Stimulated activated naive CD8-positive, alpha-beta T cell treated with anti-CD3 and anti-CD28 coated beads, Interleukin-15, Interleukin-2, amounts not matched to agents 100 U/mL and 50 U/mL, for 24 hours (primary cell): ENCODE data around the gene HAND2.
A peak's percentile ranks its signal among the peaks of the same experiment; 100 is the strongest.

Experiments used
- ATAC-seq: fragments of 150-1000 bp; cut with Tn5 transposase; one replicate; pipeline ENCODE4 v1.10.0; 2021
- DNase-seq: peaks from one replicate; pipeline ENCODE4 v3.0.0; 2021

HAND2 gene

GRCh38 chr4:173529477-173530325, at the start of gene HAND2:
TSS of gene HAND2 (minus strand) at chr4:173530229. CDS start at chr4:173529289, 940 bp downstream.
- no peak for DNase-seq
- no peak for ATAC-seq

- DNase-seq, result no peak
- ATAC-seq, result no peak
Observed at GRCh38 chr4:173578956-173579355, 48.9 kb upstream of the HAND2 start.

- no peak for DNase-seq
- no peak for ATAC-seq
Observed at GRCh38 chr4:173577963-173578362, 47.9 kb upstream of the HAND2 start.

GRCh38 chr4:173575482-173576152, 45.6 kb upstream of the HAND2 start:
- no peak for ATAC-seq
- DNase-seq, result no peak

GRCh38 chr4:173573725-173574124, 43.7 kb upstream of the HAND2 start:
- no peak for DNase-seq

GRCh38 chr4:173573286-173573685, 43.3 kb upstream of the HAND2 start:
- DNase-seq (no peak), ATAC-seq (no peak)

More at GRCh38 chr4:173573725-173574124, 43.7 kb upstream of the HAND2 start:
- no peak for ATAC-seq

GRCh38 chr4:173572493-173573129, 42.6 kb upstream of the HAND2 start:
- DNase-seq, result no peak
- no peak for ATAC-seq

- no peak for ATAC-seq
Observed at GRCh38 chr4:173571620-173572019, 41.6 kb upstream of the HAND2 start.

GRCh38 chr4:173565281-173565680, 35.3 kb upstream of the HAND2 start:
- ATAC-seq (no peak), DNase-seq (no peak)

More at GRCh38 chr4:173571620-173572019, 41.6 kb upstream of the HAND2 start:
- no peak for DNase-seq

GRCh38 chr4:173564461-173564860, 34.4 kb upstream of the HAND2 start:
- no peak for DNase-seq
- ATAC-seq, result no peak

- no peak for ATAC-seq
- DNase-seq, result no peak
Observed at GRCh38 chr4:173560896-173561295, 30.9 kb upstream of the HAND2 start.

- DNase-seq (no peak), ATAC-seq (no peak)
Observed at GRCh38 chr4:173556398-173557131, 26.5 kb upstream of the HAND2 start.

- DNase-seq, result no peak
Observed at GRCh38 chr4:173547889-173548288, 17.9 kb upstream of the HAND2 start.

GRCh38 chr4:173546776-173547175, 16.7 kb upstream of the HAND2 start:
- no peak for DNase-seq
- ATAC-seq, result no peak

More at GRCh38 chr4:173547889-173548288, 17.9 kb upstream of the HAND2 start:
- ATAC-seq, result no peak

- DNase-seq (no peak), ATAC-seq (no peak)
Observed at GRCh38 chr4:173545440-173545839, 15.4 kb upstream of the HAND2 start.

- no peak for ATAC-seq
- DNase-seq, result no peak
Observed at GRCh38 chr4:173543266-173543665, 13.2 kb upstream of the HAND2 start.

- DNase-seq, result no peak
Observed at GRCh38 chr4:173539986-173540385, 10.0 kb upstream of the HAND2 start.

GRCh38 chr4:173538909-173539445, 8.9 kb upstream of the HAND2 start:
- ATAC-seq (no peak), DNase-seq (no peak)

More at GRCh38 chr4:173539986-173540385, 10.0 kb upstream of the HAND2 start:
- ATAC-seq, result no peak

GRCh38 chr4:173538148-173538908, 8.3 kb upstream of the HAND2 start:
- no peak for DNase-seq
- peak; percentile 36 for ATAC-seq

GRCh38 chr4:173537613-173538147, 7.7 kb upstream of the HAND2 start:
- no peak for ATAC-seq

More at GRCh38 chr4:173537613-173538147, 7.7 kb upstream of the HAND2 start:
- DNase-seq, result no peak
